Vagina (tissue), 2 donors: ENCODE results near the gene PMM1. TPM values are rescaled to one million over a fixed set of nuclear protein-coding genes. Genes with fewer than 3 reads are reported as not detected.
"Not testable (repeated sequence)": the region's sequence is repeated elsewhere in the genome, so short reads cannot be mapped to it uniquely, and the experiment has no call there.

Experiments used
- DNase-seq, 2 donors: peaks; one replicate each; pipeline ENCODE4 v3.0.0-alpha.2; 2017; ENCODE audit errors: extremely low spot score in 2 of 2
- H3K27ac ChIP-seq: fragments of 200-600 bp; sonication (generic); one replicate; pipeline ENCODE4 v1.5.1; 2019
- H3K27me3 ChIP-seq: fragments of 200-600 bp; sonication (generic); one replicate; pipeline ENCODE4 v1.5.1; 2019
- H3K36me3 ChIP-seq, 2 donors: fragments of 200-600 bp; sonication (generic); one replicate each; pipeline ENCODE4 v1.5.1; 2017 to 2019
- H3K4me1 ChIP-seq: fragments of 200-600 bp; sonication (generic); one replicate; pipeline ENCODE4 v1.5.1; 2019
- H3K4me3 ChIP-seq, 2 donors: fragments of 200-600 bp; sonication (generic); 1 replicate in 1 of 2; 2 replicates in 1 of 2; pipeline ENCODE4 v1.5.1; 2016 to 2019
- H3K9me3 ChIP-seq: fragments of 200-600 bp; sonication (generic); one replicate; pipeline ENCODE4 v1.5.1; 2019
- POLR2A ChIP-seq, 2 donors: fragments of 450-650 bp; IDR thresholded peaks; one replicate each; pipeline ENCODE4 v1.6.1; 2017; ENCODE audit warnings: antibody characterized with exemption in 2 of 2, mild to moderate bottlenecking in 2 of 2, moderate library complexity in 2 of 2
- POLR2AphosphoS5 ChIP-seq, 2 donors: sonication (generic); formaldehyde crosslinking; IDR thresholded peaks; one replicate each; pipeline ENCODE4 v1.9.0; 2017; ENCODE audit warnings: antibody characterized with exemption in 2 of 2, mild to moderate bottlenecking in 2 of 2, low read depth in 1 of 2; ENCODE audit not compliant: insufficient read depth in 1 of 2
- intact Hi-C: fragments of 100-400 bp; cut with DNase I; formaldehyde crosslinking; loops from one replicate; pipeline ENCODE4 v1.15.1; 2023
- total RNA-seq: library from RNA; depleted of rRNA; stranded (reverse); fragments of >200 nt; gene quantifications from one replicate; pipeline ENCODE4 v1.2.3, GENCODE V29; 2016
- TF ChIP-seq, protein P1 (sequence below), 3 experiments: fragments of 450-650 bp in 2 of 3; fragments of 200-600 bp in 1 of 3; sonication (generic) in 1 of 3; IDR thresholded peaks; one replicate each; pipeline ENCODE4 v1.5.1; 2017 to 2019; ENCODE audit warnings: antibody characterized with exemption in 3 of 3, mild to moderate bottlenecking in 2 of 3, moderate library complexity in 2 of 3

Gene PMM1
- total RNA-seq, 1 donor from 2014 or later = 40.8 TPM

DNA sequence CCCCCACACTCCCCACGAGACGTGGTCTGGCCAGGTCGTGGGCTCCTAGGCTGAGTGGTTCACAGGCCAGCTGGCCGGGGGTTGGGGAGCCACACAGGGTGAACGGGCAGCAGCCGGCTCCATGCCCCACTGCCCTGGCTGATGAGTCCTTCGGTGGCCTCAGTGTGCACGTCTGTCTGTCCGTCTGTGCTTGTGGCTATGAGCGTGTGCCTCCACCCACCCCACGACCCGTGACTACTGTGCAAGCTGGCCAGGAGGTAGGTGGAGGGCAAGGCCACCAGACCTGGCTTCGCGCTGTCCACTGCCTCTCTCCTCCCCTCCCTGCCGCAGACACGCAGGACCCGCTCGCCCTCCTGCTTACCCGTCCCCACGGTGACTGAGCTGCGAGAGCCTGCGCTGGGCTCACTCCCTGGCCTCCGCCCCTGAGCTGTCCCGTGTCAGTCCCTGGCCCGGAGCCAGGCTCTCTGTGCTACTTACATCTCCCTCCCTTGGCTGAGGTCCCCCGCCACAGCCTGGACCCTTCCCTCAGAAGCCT lies 14.7 kb downstream of the PMM1 start:
- H3K9me3 ChIP-seq = no peaks in the 10 kb centered on the region
- peaks cover 0 to 6% of the 10 kb centered on the region in 2 donors for H3K36me3 ChIP-seq
- no peaks in the 10 kb centered on the region for H3K27me3 ChIP-seq
- intact Hi-C loops = no loop called here
- H3K4me3 ChIP-seq = no peak overlapping the region
- peak overlapping the region; percentile 83 for H3K27ac ChIP-seq
- DNase-seq = no peak
- H3K4me1 ChIP-seq = peaks cover 11% of the 10 kb centered on the region
- peak in 1 of 2 donors; percentile 58 for TF ChIP-seq POLR2AphosphoS5 (IDR thresholded peaks at IDR 0.05; ENCODE audit: insufficient read depth in 1 of 2, low read depth in 1 of 2)
- TF ChIP-seq POLR2A (IDR thresholded peaks at IDR 0.05) = peak in 1 of 2 donors; percentile 4
- TF ChIP-seq, protein P1, sequence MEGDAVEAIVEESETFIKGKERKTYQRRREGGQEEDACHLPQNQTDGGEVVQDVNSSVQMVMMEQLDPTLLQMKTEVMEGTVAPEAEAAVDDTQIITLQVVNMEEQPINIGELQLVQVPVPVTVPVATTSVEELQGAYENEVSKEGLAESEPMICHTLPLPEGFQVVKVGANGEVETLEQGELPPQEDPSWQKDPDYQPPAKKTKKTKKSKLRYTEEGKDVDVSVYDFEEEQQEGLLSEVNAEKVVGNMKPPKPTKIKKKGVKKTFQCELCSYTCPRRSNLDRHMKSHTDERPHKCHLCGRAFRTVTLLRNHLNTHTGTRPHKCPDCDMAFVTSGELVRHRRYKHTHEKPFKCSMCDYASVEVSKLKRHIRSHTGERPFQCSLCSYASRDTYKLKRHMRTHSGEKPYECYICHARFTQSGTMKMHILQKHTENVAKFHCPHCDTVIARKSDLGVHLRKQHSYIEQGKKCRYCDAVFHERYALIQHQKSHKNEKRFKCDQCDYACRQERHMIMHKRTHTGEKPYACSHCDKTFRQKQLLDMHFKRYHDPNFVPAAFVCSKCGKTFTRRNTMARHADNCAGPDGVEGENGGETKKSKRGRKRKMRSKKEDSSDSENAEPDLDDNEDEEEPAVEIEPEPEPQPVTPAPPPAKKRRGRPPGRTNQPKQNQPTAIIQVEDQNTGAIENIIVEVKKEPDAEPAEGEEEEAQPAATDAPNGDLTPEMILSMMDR (IDR thresholded peaks at IDR 0.05) = no peak

DNA sequence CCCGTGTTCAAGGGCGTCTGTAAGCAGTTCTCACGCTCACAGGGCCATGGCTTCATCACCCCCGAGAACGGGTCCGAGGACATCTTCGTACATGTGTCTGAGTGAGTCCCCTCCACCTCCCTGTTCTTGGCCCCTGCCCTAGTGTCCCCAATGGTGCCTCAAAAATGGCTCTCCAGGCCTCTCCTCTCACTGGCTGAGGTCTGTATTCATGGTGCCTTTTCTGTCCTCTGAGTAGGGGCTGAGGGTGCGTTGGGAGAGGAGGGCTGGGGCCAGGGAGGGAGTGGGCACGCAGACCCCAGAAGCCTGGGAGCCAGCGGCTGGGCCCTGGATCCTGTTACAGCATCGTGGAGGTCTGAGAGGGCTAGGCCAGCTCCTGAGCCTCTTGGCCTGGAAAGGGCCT lies 16.0 kb downstream of the PMM1 start:
- Histone ChIP-seq H3K27me3 (no peaks in the 10 kb centered on the region), H3K36me3 (peaks cover 0 to 6% of the 10 kb centered on the region in 2 donors), H3K27ac (no peak overlapping the region), H3K4me3 (no peak overlapping the region), H3K9me3 (no peaks in the 10 kb centered on the region), H3K4me1 (peaks cover 11% of the 10 kb centered on the region)
- no peak for DNase-seq
- intact Hi-C loops = no loop called here
- TF ChIP-seq, protein P1 (IDR thresholded peaks at IDR 0.05) = no peak
- no peak for TF ChIP-seq POLR2A (IDR thresholded peaks at IDR 0.05)
- no peak for TF ChIP-seq POLR2AphosphoS5 (IDR thresholded peaks at IDR 0.05; ENCODE audit: insufficient read depth in 1 of 2, low read depth in 1 of 2)

DNA sequence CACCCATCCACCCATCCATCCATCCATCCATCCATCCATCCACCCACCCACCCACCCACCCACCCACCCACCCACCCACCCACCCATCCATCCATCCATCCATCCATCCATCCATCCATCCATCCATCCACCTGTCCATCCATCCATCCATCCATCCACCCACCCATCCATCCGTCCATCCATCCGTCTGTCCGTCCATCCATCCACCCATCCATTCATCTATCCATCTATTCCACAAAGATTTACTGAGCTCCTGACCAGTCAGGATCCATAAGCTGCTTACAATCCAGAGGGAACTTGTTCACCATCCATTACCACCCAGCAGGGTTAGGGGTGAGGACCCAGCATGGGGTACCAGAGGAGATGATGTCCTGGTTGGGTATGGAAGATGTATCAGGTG lies 17.3 kb downstream of the PMM1 start:
- H3K36me3 ChIP-seq, DNase-seq, H3K4me3 ChIP-seq, intact Hi-C loops, H3K27ac ChIP-seq, H3K27me3 ChIP-seq, H3K9me3 ChIP-seq: not testable (repeated sequence)
- peaks cover 17% of the 10 kb centered on the region for H3K4me1 ChIP-seq

DNA sequence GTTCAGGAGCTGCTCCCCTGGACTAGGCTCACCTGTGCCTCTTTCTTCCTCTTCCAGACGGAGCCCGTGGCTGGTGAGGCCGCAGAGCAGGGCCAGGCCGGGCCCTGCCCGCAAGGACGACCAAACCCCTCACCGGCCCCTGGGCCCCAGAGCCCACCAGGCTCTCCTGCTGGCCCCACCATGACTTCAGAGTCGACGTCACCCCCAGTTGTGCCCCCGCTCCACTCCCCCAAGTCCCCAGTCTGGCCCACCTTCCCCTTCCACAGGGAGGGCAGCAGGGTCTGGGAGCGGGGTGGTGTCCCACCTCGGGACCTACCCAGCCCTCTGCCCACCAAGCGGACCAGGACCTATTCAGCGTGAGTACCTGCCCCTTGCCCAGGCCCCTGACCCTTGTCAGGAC lies 17.9 kb downstream of the PMM1 start:
- DNase-seq = no peak
- Histone ChIP-seq H3K27ac (no peak overlapping the region), H3K4me3 (no peak overlapping the region), H3K9me3 (no peaks in the 10 kb centered on the region), H3K36me3 (no peaks in the 10 kb centered on the region), H3K4me1 (peaks cover 22% of the 10 kb centered on the region), H3K27me3 (no peaks in the 10 kb centered on the region)
- TF ChIP-seq, protein P1 (IDR thresholded peaks at IDR 0.05) = no peak
- TF ChIP-seq POLR2A (IDR thresholded peaks at IDR 0.05) (no peak), POLR2AphosphoS5 (IDR thresholded peaks at IDR 0.05; ENCODE audit: insufficient read depth in 1 of 2, low read depth in 1 of 2) (no peak)
- intact Hi-C loops = no loop called here

DNA sequence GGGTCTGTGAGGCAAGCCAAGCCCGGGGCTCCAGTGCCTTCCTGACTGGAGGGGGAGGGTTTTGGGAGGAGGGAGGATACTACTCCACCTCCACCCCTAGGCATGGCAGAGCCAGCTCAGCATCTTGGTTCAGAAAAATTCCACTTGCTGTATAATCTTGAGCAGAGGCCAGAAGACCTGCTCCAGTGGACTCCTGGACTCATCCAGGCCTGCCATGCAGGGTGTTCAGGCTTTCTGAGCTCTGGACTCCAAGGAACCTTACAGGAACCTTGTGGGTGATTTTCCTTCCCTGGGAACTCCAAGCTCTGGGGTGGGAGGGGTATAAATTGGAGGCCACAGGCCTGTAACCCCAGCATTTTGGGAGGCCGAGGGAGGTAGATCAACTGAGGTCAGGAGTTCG lies 19.4 kb downstream of the PMM1 start:
- DNase-seq = no peak
- H3K4me1 ChIP-seq = peaks cover 28% of the 10 kb centered on the region
- intact Hi-C loops = no loop called here
- TF ChIP-seq, protein P1 (IDR thresholded peaks at IDR 0.05) = no peak
- TF ChIP-seq POLR2A (IDR thresholded peaks at IDR 0.05) = no peak
- TF ChIP-seq POLR2AphosphoS5 (IDR thresholded peaks at IDR 0.05; ENCODE audit: insufficient read depth in 1 of 2, low read depth in 1 of 2) = no peak
- H3K27me3 ChIP-seq = no peaks in the 10 kb centered on the region
- peak overlapping the region; percentile 13 for H3K27ac ChIP-seq
- H3K36me3 ChIP-seq = no peaks in the 10 kb centered on the region
- no peak overlapping the region for H3K4me3 ChIP-seq
- H3K9me3 ChIP-seq = no peaks in the 10 kb centered on the region
